Mucosa of descending colon (tissue), 3 donors: Measurements from ENCODE around the gene NKX3-2. TPM values are rescaled to one million over a fixed set of nuclear protein-coding genes. Genes with fewer than 3 reads are reported as not detected.

ENCODE experiments used
- ATAC-seq: fragments of 200-7000 bp; cut with Tn5 transposase; one replicate; pipeline ENCODE4 v1.9.1; 2020; ENCODE audit warnings: mild to moderate bottlenecking, moderate library complexity
- DNase-seq, 3 donors: peaks; one replicate each; pipeline ENCODE4 v3.0.0-alpha.2; 2020
- H3K36me3 ChIP-seq: fragments of 200-600 bp; one replicate; pipeline ENCODE4 v1.8.0; 2021; ENCODE audit warnings: low read depth, mild to moderate bottlenecking
- H3K4me1 ChIP-seq: fragments of 200-600 bp; one replicate; pipeline ENCODE4 v1.8.0; 2021; ENCODE audit warnings: low read depth, mild to moderate bottlenecking
- H3K4me3 ChIP-seq: fragments of 200-600 bp; one replicate; pipeline ENCODE4 v1.8.0; 2021; ENCODE audit warnings: mild to moderate bottlenecking
- H3K9me3 ChIP-seq: fragments of 200-600 bp; one replicate; pipeline ENCODE4 v1.8.0; 2021; ENCODE audit warnings: mild to moderate bottlenecking
- CTCF ChIP-seq: fragments of 200-600 bp; IDR thresholded peaks from one replicate; pipeline ENCODE4 v1.8.0; 2022; ENCODE audit warnings: antibody characterized with exemption, mild to moderate bottlenecking
- intact Hi-C, 2 donors: fragments of 100-400 bp; cut with DNase I in 1 of 2; cut with micrococcal nuclease in 1 of 2; formaldehyde crosslinking; loops; one replicate each; pipeline versions ENCODE4 v1.11.0 to v1.11.1; 2022; cut with DNase I, micrococcal nuclease
- total RNA-seq, 3 donors: library from RNA; stranded (reverse); fragmentation: NEBNext Ultra II Directional in 2 of 3; extraction: Animal tissue kit (Norgen Biotek cat#: 25700) in 2 of 3; gene quantifications; one replicate each; pipeline versions ENCODE4 v1.2.1 to v1.2.4, GENCODE V29; 2021 to 2023
- donor health status: DM: no; HTN: no; CAD: no; lungs with moderate emphysema.
- donor health status: DM: no; HTN: no; CAD: no.
- donor health status: DM: no; HTN: yes; CAD: no.

NKX3-2 gene
- total RNA-seq, 3 donors from 2014 or later = 0.61 to 26.3 (median 0.72) TPM

- intact Hi-C loops = no loop called here
- no peak for ATAC-seq
- no peak for DNase-seq
- TF ChIP-seq CTCF = no peak
- no peak overlapping the region for H3K4me3 ChIP-seq
- no peaks in the 10 kb centered on the region for H3K36me3 ChIP-seq
- no peaks in the 10 kb centered on the region for H3K4me1 ChIP-seq
- H3K9me3 ChIP-seq = no peaks in the 10 kb centered on the region
These were observed 29.0 kb downstream of the NKX3-2 start for GRCh38 chr4:13515268-13515667.

GRCh38 chr4:13514722-13515121 is 29.6 kb downstream of the NKX3-2 start:
- intact Hi-C loops = no loop called here
- DNase-seq = no peak
- Histone ChIP-seq H3K4me1 (no peaks in the 10 kb centered on the region), H3K9me3 (no peaks in the 10 kb centered on the region), H3K36me3 (no peaks in the 10 kb centered on the region), H3K4me3 (no peak overlapping the region)
- ATAC-seq = no peak
- no peak for TF ChIP-seq CTCF

GRCh38 chr4:13511101-13511500 is 33.2 kb downstream of the NKX3-2 start:
- Histone ChIP-seq H3K4me1 (no peaks in the 10 kb centered on the region), H3K4me3 (no peak overlapping the region), H3K9me3 (no peaks in the 10 kb centered on the region), H3K36me3 (no peaks in the 10 kb centered on the region)
- TF ChIP-seq CTCF = no peak
- ATAC-seq (no peak), DNase-seq (no peak)
- intact Hi-C loops = no loop called here

GRCh38 chr4:13509442-13509841 is 34.9 kb downstream of the NKX3-2 start:
- intact Hi-C loops = no loop called here

GRCh38 chr4:13504374-13504773 is 39.9 kb downstream of the NKX3-2 start:
- TF ChIP-seq CTCF = no peak
- DNase-seq = no peak
- no peak for ATAC-seq
- H3K36me3 ChIP-seq = no peaks in the 10 kb centered on the region
- no peak overlapping the region for H3K4me3 ChIP-seq
- intact Hi-C loops = no loop called here
- no peaks in the 10 kb centered on the region for H3K4me1 ChIP-seq
- no peaks in the 10 kb centered on the region for H3K9me3 ChIP-seq

More at GRCh38 chr4:13509442-13509841, 34.9 kb downstream of the NKX3-2 start:
- H3K36me3 ChIP-seq = no peaks in the 10 kb centered on the region
- no peak overlapping the region for H3K4me3 ChIP-seq
- DNase-seq = no peak
- no peak for ATAC-seq
- no peaks in the 10 kb centered on the region for H3K9me3 ChIP-seq
- no peak for TF ChIP-seq CTCF
- H3K4me1 ChIP-seq = no peaks in the 10 kb centered on the region

- Histone ChIP-seq H3K4me3 (no peak overlapping the region), H3K9me3 (no peaks in the 10 kb centered on the region), H3K4me1 (no peaks in the 10 kb centered on the region), H3K36me3 (no peaks in the 10 kb centered on the region)
- intact Hi-C loops = no loop called here
- no peak for TF ChIP-seq CTCF
- no peak for DNase-seq
- ATAC-seq = no peak
These were observed 45.8 kb downstream of the NKX3-2 start for GRCh38 chr4:13498469-13498868.
